ENCODE measurements around the gene EBI3.
"Not testable (repeated sequence)": the region's sequence is repeated elsewhere in the genome, so short reads cannot be mapped to it uniquely, and the experiment has no call there.

EBI3 gene

GRCh38 chr19:4278419-4279266 is 49.3 kb downstream of the EBI3 start, which contains the start of gene SHD:
Gene SHD (plus strand): TSS chr19:4279266. CDS start chr19:4280064, 798 bp downstream.
- DNase-seq (ENCODE audit: low read depth), result no peak

GRCh38 chr19:4279267-4279529 is 49.9 kb downstream of the EBI3 start:
- no peak for DNase-seq (ENCODE audit: low read depth)

- no peak for DNase-seq (ENCODE audit: low read depth)
Observed at GRCh38 chr19:4279530-4280422, 50.5 kb downstream of the EBI3 start.

GRCh38 chr19:4284176-4284958 is 55.0 kb downstream of the EBI3 start:
- DNase-seq (ENCODE audit: low read depth), result no peak

- DNase-seq (ENCODE audit: low read depth), result no peak
Observed at GRCh38 chr19:4284974-4285373, 55.7 kb downstream of the EBI3 start.

GRCh38 chr19:4286141-4286540 is 56.8 kb downstream of the EBI3 start:
- not testable (repeated sequence) for DNase-seq (ENCODE audit: low read depth)
